ENCODE results near the gene MYF5.

DNA sequence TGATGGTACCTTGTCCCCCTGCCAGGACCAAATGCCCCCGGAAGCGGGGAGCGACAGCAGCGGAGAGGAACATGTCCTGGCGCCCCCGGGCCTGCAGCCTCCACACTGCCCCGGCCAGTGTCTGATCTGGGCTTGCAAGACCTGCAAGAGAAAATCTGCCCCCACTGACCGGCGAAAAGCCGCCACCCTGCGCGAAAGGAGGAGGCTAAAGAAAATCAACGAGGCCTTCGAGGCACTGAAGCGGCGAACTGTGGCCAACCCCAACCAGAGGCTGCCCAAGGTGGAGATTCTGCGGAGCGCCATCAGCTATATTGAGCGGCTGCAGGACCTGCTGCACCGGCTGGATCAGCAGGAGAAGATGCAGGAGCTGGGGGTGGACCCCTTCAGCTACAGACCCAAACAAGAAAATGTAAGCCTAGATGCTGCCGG, 8.9 kb upstream of the MYF5 start:
- TF ChIP-seq CTCF (IDR thresholded peaks at IDR 0.05) = no peak
- no peak for TF ChIP-seq POLR2A (IDR thresholded peaks at IDR 0.05)
